ENCODE results near the gene GPBP1L1. TPM values are rescaled to one million over a fixed set of nuclear protein-coding genes. Genes with fewer than 3 reads are reported as not detected.

Gene GPBP1L1
- total and polyA plus RNA-seq, 9 of the 15 experiments (the other 6 are each of a cell fraction or from before 2014, with no cell fraction given), result 86.0 to 216 (median 138) TPM

DNA sequence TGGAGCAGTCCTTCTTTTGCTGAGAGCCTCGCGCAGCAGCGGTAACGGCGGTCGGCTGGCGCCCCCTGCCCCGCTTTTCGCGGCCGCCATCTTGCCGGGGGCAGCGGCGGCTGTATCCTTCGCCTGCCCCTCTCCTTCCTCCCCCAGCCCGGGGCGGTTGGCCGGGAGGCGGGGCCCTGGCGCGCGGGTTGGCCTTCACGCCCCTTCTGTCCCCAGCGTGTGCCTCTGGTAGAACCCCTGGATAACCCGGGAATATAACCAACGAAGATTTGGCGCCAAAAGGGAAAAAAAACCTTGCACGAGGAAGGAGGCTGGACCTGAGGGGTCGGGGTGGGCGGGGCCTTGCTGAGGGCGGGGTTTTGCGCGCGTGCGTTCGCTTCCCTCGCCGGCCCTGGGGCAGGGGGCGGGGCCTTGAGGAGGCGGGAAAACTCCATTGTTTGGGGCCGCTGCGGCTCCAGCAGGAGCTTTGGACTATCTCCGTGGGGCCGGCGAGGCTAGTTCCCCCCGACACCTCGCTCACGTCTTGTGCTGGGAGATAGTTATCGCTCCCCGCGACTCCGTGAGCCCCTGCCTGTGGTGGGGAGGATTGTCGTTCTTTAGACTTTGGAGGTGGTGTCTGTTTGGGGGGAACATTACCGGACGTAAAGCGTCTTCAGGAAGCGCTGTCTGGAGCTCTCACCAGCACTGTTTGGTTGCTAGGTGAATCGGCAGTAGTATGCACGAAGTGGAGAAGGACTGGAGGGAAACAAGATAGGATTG, 101.8 kb downstream of the GPBP1L1 start (continued):
- TF ChIP-seq, protein P1, sequence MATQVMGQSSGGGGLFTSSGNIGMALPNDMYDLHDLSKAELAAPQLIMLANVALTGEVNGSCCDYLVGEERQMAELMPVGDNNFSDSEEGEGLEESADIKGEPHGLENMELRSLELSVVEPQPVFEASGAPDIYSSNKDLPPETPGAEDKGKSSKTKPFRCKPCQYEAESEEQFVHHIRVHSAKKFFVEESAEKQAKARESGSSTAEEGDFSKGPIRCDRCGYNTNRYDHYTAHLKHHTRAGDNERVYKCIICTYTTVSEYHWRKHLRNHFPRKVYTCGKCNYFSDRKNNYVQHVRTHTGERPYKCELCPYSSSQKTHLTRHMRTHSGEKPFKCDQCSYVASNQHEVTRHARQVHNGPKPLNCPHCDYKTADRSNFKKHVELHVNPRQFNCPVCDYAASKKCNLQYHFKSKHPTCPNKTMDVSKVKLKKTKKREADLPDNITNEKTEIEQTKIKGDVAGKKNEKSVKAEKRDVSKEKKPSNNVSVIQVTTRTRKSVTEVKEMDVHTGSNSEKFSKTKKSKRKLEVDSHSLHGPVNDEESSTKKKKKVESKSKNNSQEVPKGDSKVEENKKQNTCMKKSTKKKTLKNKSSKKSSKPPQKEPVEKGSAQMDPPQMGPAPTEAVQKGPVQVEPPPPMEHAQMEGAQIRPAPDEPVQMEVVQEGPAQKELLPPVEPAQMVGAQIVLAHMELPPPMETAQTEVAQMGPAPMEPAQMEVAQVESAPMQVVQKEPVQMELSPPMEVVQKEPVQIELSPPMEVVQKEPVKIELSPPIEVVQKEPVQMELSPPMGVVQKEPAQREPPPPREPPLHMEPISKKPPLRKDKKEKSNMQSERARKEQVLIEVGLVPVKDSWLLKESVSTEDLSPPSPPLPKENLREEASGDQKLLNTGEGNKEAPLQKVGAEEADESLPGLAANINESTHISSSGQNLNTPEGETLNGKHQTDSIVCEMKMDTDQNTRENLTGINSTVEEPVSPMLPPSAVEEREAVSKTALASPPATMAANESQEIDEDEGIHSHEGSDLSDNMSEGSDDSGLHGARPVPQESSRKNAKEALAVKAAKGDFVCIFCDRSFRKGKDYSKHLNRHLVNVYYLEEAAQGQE (IDR thresholded peaks at IDR 0.05; ENCODE audit: borderline replicate concordance), result no peak; the same call in 1 of the 2 replicates
- TF ChIP-seq, protein P1 (CRISPR knock-in tag; IDR thresholded peaks at IDR 0.05; ENCODE audit: low read depth), result no peak
- TF ChIP-seq LCOR (CRISPR knock-in tag; IDR thresholded peaks at IDR 0.05) (peak; percentile 93), ZNF263 (CRISPR knock-in tag; IDR thresholded peaks at IDR 0.05; ENCODE audit: borderline replicate concordance) (peak; percentile 81), HNRNPUL1 (IDR thresholded peaks at IDR 0.05; ENCODE audit: low read length) (no peak; the same call in 1 of the 2 replicates), SRSF3 (IDR thresholded peaks at IDR 0.05; ENCODE audit: insufficient read depth, low read length) (no peak), CREB1 (IDR thresholded peaks at IDR 0.05) (no peak), CREB1 (CRISPR knock-in tag; IDR thresholded peaks at IDR 0.05) (no peak), ZNF124 (CRISPR knock-in tag; IDR thresholded peaks at IDR 0.05) (no peak), SNRNP70 (optimal IDR thresholded peaks at IDR 0.05; ENCODE audit: low read depth, low read length) (no peak), SIN3B (IDR thresholded peaks at IDR 0.05; ENCODE audit: low read depth) (peak; percentile 6; the same call in 1 of the 2 replicates), CEBPG (CRISPR knock-in tag; IDR thresholded peaks at IDR 0.05) (no peak), CEBPG (tag; conservative IDR thresholded peaks at IDR 0.05 in 1 of 2, IDR thresholded peaks at IDR 0.05 in 1 of 2) (no peak), CCNT2 (IDR thresholded peaks at IDR 0.05; ENCODE audit: borderline replicate concordance, extremely low read depth, insufficient read length, low read depth, low read length) (peak; percentile 9)
- TF ChIP-seq, protein P2, sequence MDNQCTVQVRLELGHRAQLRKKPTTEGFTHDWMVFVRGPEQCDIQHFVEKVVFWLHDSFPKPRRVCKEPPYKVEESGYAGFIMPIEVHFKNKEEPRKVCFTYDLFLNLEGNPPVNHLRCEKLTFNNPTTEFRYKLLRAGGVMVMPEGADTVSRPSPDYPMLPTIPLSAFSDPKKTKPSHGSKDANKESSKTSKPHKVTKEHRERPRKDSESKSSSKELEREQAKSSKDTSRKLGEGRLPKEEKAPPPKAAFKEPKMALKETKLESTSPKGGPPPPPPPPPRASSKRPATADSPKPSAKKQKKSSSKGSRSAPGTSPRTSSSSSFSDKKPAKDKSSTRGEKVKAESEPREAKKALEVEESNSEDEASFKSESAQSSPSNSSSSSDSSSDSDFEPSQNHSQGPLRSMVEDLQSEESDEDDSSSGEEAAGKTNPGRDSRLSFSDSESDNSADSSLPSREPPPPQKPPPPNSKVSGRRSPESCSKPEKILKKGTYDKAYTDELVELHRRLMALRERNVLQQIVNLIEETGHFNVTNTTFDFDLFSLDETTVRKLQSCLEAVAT (IDR thresholded peaks at IDR 0.05), result 0 out of 4 replicates have a peak, but pooled peaks of 1 of the 2 experiments have one; percentile 8
- TF ChIP-seq, protein P3, sequence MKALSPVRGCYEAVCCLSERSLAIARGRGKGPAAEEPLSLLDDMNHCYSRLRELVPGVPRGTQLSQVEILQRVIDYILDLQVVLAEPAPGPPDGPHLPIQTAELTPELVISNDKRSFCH (CRISPR knock-in tag; IDR thresholded peaks at IDR 0.05), result no peak
- TF ChIP-seq, protein P3 (tag; IDR thresholded peaks at IDR 0.05), result 0 out of 2 replicates have a peak, but pooled peaks have one; percentile 15

All from K562 (cell line).